Smooth muscle cell (in vitro differentiated cells): Measurements from ENCODE around the gene CCM2L. TPM values are rescaled to one million over a fixed set of nuclear protein-coding genes. Genes with fewer than 3 reads are reported as not detected.

Experiments used
- DNase-seq: peaks from one replicate; lab custom pipeline; 2025; ENCODE audit not compliant: unreplicated experiment; lab: John Stamatoyannopoulos, UW
- H2AFZ ChIP-seq: fragments of 200-600 bp; sonication (generic); 2 replicates; pipeline ENCODE4 v1.6.0; 2016; ENCODE audit warnings: antibody characterized with exemption, low read depth, mild to moderate bottlenecking
- H3F3A ChIP-seq: fragments of 200-600 bp; sonication (generic); 2 replicates; pipeline ENCODE4 v1.6.0; 2017; ENCODE audit warnings: antibody characterized with exemption, low read depth
- H3K27ac ChIP-seq: fragments of 200-600 bp; sonication (generic); 2 replicates; pipeline ENCODE4 v1.5.1; 2016; ENCODE audit warnings: low read depth, mild to moderate bottlenecking
- H3K27me3 ChIP-seq: fragments of 200-600 bp; sonication (generic); 2 replicates; pipeline ENCODE4 v1.6.1; 2016; ENCODE audit warnings: low read depth, mild to moderate bottlenecking
- H3K36me3 ChIP-seq: fragments of 200-600 bp; sonication (generic); 2 replicates; pipeline ENCODE4 v1.5.1; 2016; ENCODE audit warnings: low read depth
- H3K4me1 ChIP-seq: fragments of 200-600 bp; sonication (generic); 2 replicates; pipeline ENCODE4 v1.5.1; 2016; ENCODE audit warnings: low read depth
- H3K4me2 ChIP-seq: fragments of 200-600 bp; sonication (generic); 2 replicates; pipeline ENCODE4 v1.6.0; 2016; ENCODE audit warnings: mild to moderate bottlenecking
- H3K4me3 ChIP-seq: fragments of 200-600 bp; sonication (generic); 2 replicates; pipeline ENCODE4 v1.5.1; 2016; ENCODE audit warnings: mild to moderate bottlenecking
- H3K79me2 ChIP-seq: fragments of 200-600 bp; sonication (generic); 2 replicates; pipeline ENCODE4 v1.6.0; 2016; ENCODE audit warnings: low read depth, mild to moderate bottlenecking
- H3K9ac ChIP-seq: fragments of 200-600 bp; sonication (generic); 2 replicates; pipeline ENCODE4 v1.6.0; 2016; ENCODE audit warnings: low read depth
- H3K9me3 ChIP-seq: fragments of 200-600 bp; sonication (generic); replicated peaks from 2 replicates; pipeline ENCODE4 v1.5.1; 2016; ENCODE audit warnings: low read depth
- H4K20me1 ChIP-seq: fragments of 200-600 bp; sonication (generic); 2 replicates; pipeline ENCODE4 v1.6.0; 2016; ENCODE audit warnings: low read depth
- CTCF ChIP-seq: fragments of 200-600 bp; sonication (generic); IDR thresholded peaks from 2 replicates; pipeline ENCODE4 v1.5.1; 2017; ENCODE audit warnings: borderline replicate concordance, mild to moderate bottlenecking, antibody characterized with exemption; ENCODE audit not compliant: insufficient read depth, poor library complexity, severe bottlenecking
- WGBS: methylation state at CpG from one replicate; pipeline ENCODE4 v1.1.7; 2016; ENCODE audit warnings: low lambda C conversion rate; 5-methylcytosine and 5-hydroxymethylcytosine counted together
- polyA plus RNA-seq: library from polyadenylated mRNA; unstranded; fragments of >200 nt; fragmentation: Nextera tagmentation; extraction: Ambion mirVana; gene quantifications from 2 replicates; pipeline ENCODE4 v1.2.1, GENCODE V29; 2016
- total RNA-seq: library from RNA; depleted of rRNA; stranded (reverse); fragments of >200 nt; gene quantifications from 2 replicates; pipeline ENCODE4 v1.2.3, GENCODE V29; 2014

Gene CCM2L
- total RNA-seq (0.27 TPM in 1 of 2 replicates, not detected in the other), polyA plus RNA-seq (0.27 TPM in 1 of 2 replicates, not detected in the other)

GRCh38 chr20:32010101-32010500, at the start of gene CCM2L:
TSS of gene CCM2L (plus strand) at chr20:32010438. CDS start at chr20:32010455, 17 bp downstream.
- no peak for TF ChIP-seq CTCF
- Histone ChIP-seq H3K27ac (no peak within 1 kb of the TSS), H3K9me3 (no peaks in the 10 kb centered on the region), H3K9ac (no peak within 1 kb of the TSS), H3K79me2 (no peaks in the 10 kb centered on the region), H3K36me3 (no peaks in the 10 kb centered on the region), H3K4me2 (no peak within 1 kb of the TSS), H2AFZ (no peak within 1 kb of the TSS), H4K20me1 (no peaks in the 10 kb centered on the region), H3K4me1 (no peaks in the 10 kb centered on the region), H3F3A (no peaks in the 10 kb centered on the region), H3K4me3 (no peak within 1 kb of the TSS), H3K27me3 (peaks cover 17% of the 10 kb centered on the region)
- WGBS: 60% methylated on average over 2 of the region's 2 CpGs
- DNase-seq: no peak

- no peak for DNase-seq
- no peaks in the 10 kb centered on the region for H3K79me2 ChIP-seq
- no peaks in the 10 kb centered on the region for H3K9me3 ChIP-seq
- no peaks in the 10 kb centered on the region for H3K4me1 ChIP-seq
- H3F3A ChIP-seq: no peaks in the 10 kb centered on the region
- H3K36me3 ChIP-seq: no peaks in the 10 kb centered on the region
- H3K4me3 ChIP-seq: no peak overlapping the region
- H3K27me3 ChIP-seq: peaks cover 91% of the 10 kb centered on the region
- no peaks in the 10 kb centered on the region for H4K20me1 ChIP-seq
- no peak overlapping the region for H2AFZ ChIP-seq
- 51% methylated on average over 2 of the region's 2 CpGs for WGBS
- no peak for TF ChIP-seq CTCF
- no peak overlapping the region for H3K9ac ChIP-seq
- no peak overlapping the region for H3K4me2 ChIP-seq
- no peak overlapping the region for H3K27ac ChIP-seq
Measured at GRCh38 chr20:31962761-31963160, 47.5 kb upstream of the CCM2L start.

GRCh38 chr20:31963889-31964288, 46.3 kb upstream of the CCM2L start:
- H3K36me3 ChIP-seq: no peaks in the 10 kb centered on the region
- no peaks in the 10 kb centered on the region for H3F3A ChIP-seq
- H4K20me1 ChIP-seq: no peaks in the 10 kb centered on the region
- no peaks in the 10 kb centered on the region for H3K4me1 ChIP-seq
- H3K79me2 ChIP-seq: no peaks in the 10 kb centered on the region
- no peaks in the 10 kb centered on the region for H3K9me3 ChIP-seq
- no peak overlapping the region for H3K9ac ChIP-seq
- DNase-seq: no peak
- H3K4me2 ChIP-seq: no peak overlapping the region
- no peak for TF ChIP-seq CTCF
- H3K27me3 ChIP-seq: peaks cover 91% of the 10 kb centered on the region
- H3K27ac ChIP-seq: no peak overlapping the region
- 73% methylated on average over 6 of the region's 6 CpGs for WGBS
- H2AFZ ChIP-seq: no peak overlapping the region
- no peak overlapping the region for H3K4me3 ChIP-seq

GRCh38 chr20:31966991-31967655, 43.1 kb upstream of the CCM2L start:
- H4K20me1 ChIP-seq: no peaks in the 10 kb centered on the region
- no peak overlapping the region for H3K9ac ChIP-seq
- peaks cover 2% of the 10 kb centered on the region for H3K4me1 ChIP-seq
- WGBS: 19% methylated on average over 5 of the region's 5 CpGs
- H3K9me3 ChIP-seq: no peaks in the 10 kb centered on the region
- H2AFZ ChIP-seq: no peak overlapping the region
- peaks cover 86% of the 10 kb centered on the region for H3K27me3 ChIP-seq
- no peaks in the 10 kb centered on the region for H3K79me2 ChIP-seq
- no peak overlapping the region for H3K27ac ChIP-seq
- H3K4me3 ChIP-seq: no peak overlapping the region
- H3F3A ChIP-seq: no peaks in the 10 kb centered on the region
- TF ChIP-seq CTCF: no peak
- H3K36me3 ChIP-seq: no peaks in the 10 kb centered on the region
- H3K4me2 ChIP-seq: no peak overlapping the region
- no peak for DNase-seq
